HEK293T (cell line): ENCODE measurements around the gene USP31.

Experiments
- BHLHE40 ChIP-seq: fragments of 450-650 bp; IDR thresholded peaks from 2 replicates; pipeline ENCODE4 v1.6.1; 2016; ENCODE audit warnings: mild to moderate bottlenecking, moderate library complexity, borderline replicate concordance
- FOXK2 ChIP-seq: fragments of 450-650 bp; IDR thresholded peaks from 2 replicates; pipeline ENCODE4 v1.6.1; 2016; ENCODE audit warnings: mild to moderate bottlenecking
- HDGF ChIP-seq: fragments of 450-650 bp; IDR thresholded peaks from 2 replicates; pipeline ENCODE4 v1.6.1; 2017; ENCODE audit warnings: antibody characterized with exemption, borderline replicate concordance
- L3MBTL2 ChIP-seq: fragments of 450-650 bp; conservative IDR thresholded peaks from 2 replicates; pipeline ENCODE4 v1.6.1; 2016; ENCODE audit warnings: mild to moderate bottlenecking
- SP1 ChIP-seq: fragments of 450-650 bp; IDR thresholded peaks from 2 replicates; pipeline ENCODE4 v1.6.1; 2017
- SUZ12 ChIP-seq: fragments of 450-650 bp; IDR thresholded peaks from 2 replicates; pipeline ENCODE4 v1.6.1; 2016; ENCODE audit warnings: mild to moderate bottlenecking

DNA sequence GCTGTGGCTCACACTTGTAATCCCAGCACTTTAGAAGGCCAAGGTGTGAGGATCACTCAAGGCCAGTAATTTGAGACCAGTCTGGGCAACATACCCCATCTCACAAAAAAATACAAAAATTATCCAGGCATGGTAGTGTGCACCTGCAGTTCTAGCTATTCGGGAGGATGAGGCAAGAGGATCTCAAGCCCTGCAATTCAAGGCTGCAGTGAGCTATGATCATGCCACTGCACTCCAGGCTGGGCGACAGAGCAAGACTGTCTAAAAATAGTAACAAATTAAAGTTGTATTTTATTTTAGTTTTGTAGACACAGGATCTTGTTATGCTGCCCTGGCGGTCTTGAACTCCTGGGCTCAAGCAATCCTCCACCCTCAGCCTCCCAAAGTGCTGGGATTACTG lies 18.2 kb downstream of the USP31 start:
- TF ChIP-seq FOXK2 (no peak), L3MBTL2 (no peak), SUZ12 (no peak), SP1 (no peak), BHLHE40 (no peak), HDGF (no peak)
